Lower leg skin (tissue), 3 donors: ENCODE results near the gene SLC15A2.

Experiments
- CTCF ChIP-seq, 3 donors: fragments of 450-650 bp; IDR thresholded peaks; one replicate each; pipeline ENCODE4 v1.5.1; 2016; ENCODE audit warnings: antibody characterized with exemption in 3 of 3, mild to moderate bottlenecking in 3 of 3, moderate library complexity in 2 of 3
- POLR2A ChIP-seq, 2 donors: fragments of 450-650 bp; IDR thresholded peaks; one replicate each; pipeline ENCODE4 v1.6.1; 2016 to 2017; ENCODE audit warnings: antibody characterized with exemption in 2 of 2, mild to moderate bottlenecking in 1 of 2, moderate library complexity in 1 of 2

- TF ChIP-seq CTCF (IDR thresholded peaks at IDR 0.05), result no peak
- TF ChIP-seq POLR2A (IDR thresholded peaks at IDR 0.05), result no peak
Measured at GRCh38 chr3:121878411-121878810, 15.8 kb upstream of the SLC15A2 start.
